Activated naive CD4-positive, alpha-beta T cell treated with anti-CD3 and anti-CD28 coated beads, Interleukin-2, amount 50 U/mL, for 24 hours (primary cell): ENCODE data around the gene MAN1B1.
"Not testable (repeated sequence)": the region's sequence is repeated elsewhere in the genome, so short reads cannot be mapped to it uniquely, and the experiment has no call there.

Source experiments
- H3K27ac Mint-ChIP-seq: one replicate; pipeline ENCODE4 v1.8.0; 2021; ENCODE audit warnings: mild to moderate bottlenecking, mixed read lengths
- H3K27me3 Mint-ChIP-seq: one replicate; pipeline ENCODE4 v1.8.0; 2021; ENCODE audit warnings: mixed read lengths
- H3K36me3 Mint-ChIP-seq: one replicate; pipeline ENCODE4 v1.8.0; 2021; ENCODE audit warnings: mixed read lengths
- H3K4me1 Mint-ChIP-seq: one replicate; pipeline ENCODE4 v1.8.0; 2021; ENCODE audit warnings: mixed read lengths
- H3K4me3 Mint-ChIP-seq: one replicate; pipeline ENCODE4 v1.8.0; 2021; ENCODE audit warnings: mild to moderate bottlenecking, mixed read lengths
- H3K9me3 Mint-ChIP-seq: one replicate; pipeline ENCODE4 v1.8.0; 2021; ENCODE audit warnings: mixed read lengths

MAN1B1 gene

DNA sequence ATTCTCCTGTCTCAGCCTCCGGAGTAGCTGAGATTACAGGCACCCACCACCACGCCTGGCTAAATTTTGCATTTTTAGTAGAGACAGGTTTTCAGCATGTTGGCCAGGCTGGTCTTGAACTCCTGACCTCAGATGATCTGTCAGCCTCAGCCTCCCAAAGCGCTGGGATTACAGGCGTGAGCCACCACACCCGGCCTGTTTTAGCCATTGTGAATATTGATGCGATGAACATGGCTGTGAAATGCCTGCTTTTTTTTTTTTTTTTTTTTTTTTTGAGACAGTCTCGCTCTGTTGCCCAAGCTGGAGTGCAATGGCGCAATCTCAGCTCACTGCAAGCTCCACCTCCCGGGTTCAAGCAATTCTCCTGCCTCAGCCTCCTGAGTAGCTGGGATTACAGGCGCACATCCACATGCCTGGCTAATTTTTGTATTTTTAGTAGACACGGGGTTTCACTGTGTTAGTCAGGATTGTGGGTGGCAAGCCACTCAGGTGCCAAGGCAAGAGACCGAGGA, 31.4 kb downstream of the MAN1B1 start:
- not testable (repeated sequence) for H3K27me3 Mint-ChIP-seq, H3K4me3 Mint-ChIP-seq, H3K27ac Mint-ChIP-seq, H3K9me3 Mint-ChIP-seq, H3K36me3 Mint-ChIP-seq
- H3K4me1 Mint-ChIP-seq: peaks cover 18% of the 10 kb centered on the region

DNA sequence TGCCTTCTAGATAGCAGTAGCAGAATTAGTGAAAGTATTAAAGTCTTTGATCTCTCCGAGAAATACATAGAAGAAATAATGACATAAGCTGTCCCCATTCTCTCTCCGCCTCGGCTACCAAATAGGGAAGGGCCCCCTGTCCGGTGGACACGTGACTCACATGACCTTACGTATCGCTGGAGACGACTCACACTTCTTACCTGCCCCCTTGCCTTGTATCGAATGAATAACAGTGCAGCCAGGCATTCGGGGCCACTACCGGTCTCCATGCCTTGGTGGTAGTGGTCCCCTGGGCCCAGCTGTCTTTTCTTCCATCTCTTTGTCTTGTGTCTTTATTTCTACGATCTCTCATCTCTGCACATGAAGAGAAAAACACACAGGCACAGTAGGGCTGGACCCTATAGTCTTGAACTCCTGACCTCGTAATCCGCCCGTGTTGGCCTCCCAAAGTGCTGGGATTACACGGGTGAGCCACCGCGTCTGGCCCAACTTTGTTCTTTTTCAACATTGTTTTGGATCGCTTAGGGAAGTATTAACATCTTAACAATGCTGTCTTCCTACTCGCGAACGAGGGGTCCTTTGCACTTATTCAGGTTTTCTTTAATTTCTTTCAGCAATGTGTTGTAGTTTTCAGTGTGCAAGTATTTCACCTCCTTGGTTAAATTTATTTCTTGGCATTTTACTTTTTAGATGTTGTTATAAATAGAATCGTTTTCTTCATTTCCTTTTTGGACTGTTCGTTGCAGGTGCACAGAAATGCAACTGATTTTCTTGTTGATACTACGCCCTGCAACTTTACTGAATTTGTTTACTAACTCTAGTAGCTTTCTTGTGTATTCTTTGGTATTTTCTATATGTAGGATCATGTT, 35.4 kb downstream of the MAN1B1 start:
- H3K9me3 Mint-ChIP-seq, H3K27ac Mint-ChIP-seq, H3K4me3 Mint-ChIP-seq, H3K27me3 Mint-ChIP-seq, H3K36me3 Mint-ChIP-seq: not testable (repeated sequence)
- peaks cover 25% of the 10 kb centered on the region for H3K4me1 Mint-ChIP-seq

DNA sequence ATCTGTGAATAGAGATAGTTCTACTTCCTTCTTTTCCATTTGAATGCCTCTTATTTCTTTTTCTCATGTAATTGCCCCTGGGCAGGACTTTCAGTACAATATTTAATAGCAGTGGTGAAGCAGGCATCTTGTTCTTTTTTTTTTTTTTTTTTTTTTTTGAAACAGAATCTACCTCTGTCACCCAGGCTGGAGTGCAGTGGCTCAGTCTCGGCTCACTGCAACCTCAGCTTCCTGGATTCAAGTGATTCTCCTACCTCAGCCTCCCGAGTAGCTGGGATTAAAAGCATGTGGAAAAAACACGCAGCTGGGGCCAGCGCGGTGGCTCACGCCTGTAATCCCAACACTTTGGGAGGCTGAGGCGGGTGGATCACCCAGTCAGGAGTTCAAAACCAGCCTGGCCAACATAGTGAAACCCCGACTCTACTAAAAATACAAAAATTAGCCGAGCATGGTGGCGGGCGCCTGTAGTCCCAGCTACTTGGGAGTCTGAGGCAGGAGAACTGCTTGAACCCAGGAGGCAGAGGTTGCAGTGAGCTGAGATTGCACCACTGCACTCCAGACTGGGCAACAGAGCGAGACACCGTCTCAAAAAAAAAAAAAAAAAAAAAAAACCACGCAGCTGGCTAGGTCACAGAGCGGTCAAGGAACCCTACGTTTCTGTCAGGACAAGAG, 36.1 kb downstream of the MAN1B1 start:
- not testable (repeated sequence) for H3K36me3 Mint-ChIP-seq, H3K4me3 Mint-ChIP-seq, H3K27ac Mint-ChIP-seq, H3K27me3 Mint-ChIP-seq, H3K9me3 Mint-ChIP-seq
- H3K4me1 Mint-ChIP-seq: peaks cover 32% of the 10 kb centered on the region

DNA sequence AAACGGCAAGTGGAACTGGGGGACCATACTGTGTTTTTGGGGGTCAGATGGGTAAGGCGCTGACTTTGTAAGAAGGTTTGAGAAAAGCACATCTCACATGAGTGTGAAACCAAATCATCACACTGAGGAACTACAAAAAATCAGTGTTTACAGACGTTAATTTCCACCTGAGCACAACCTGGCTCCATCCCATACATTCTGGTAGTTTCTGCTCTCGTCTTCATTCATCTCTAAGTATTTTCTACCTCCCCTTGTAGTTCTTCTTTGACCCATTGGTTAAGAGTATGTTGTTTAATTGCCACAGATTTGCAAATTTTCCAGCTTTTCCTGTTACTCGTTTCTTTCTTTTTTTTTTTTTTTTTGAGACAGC, 36.7 kb downstream of the MAN1B1 start:
- no peaks in the 10 kb centered on the region for H3K27me3 Mint-ChIP-seq
- no peaks in the 10 kb centered on the region for H3K36me3 Mint-ChIP-seq
- H3K9me3 Mint-ChIP-seq: no peaks in the 10 kb centered on the region
- no peak overlapping the region for H3K27ac Mint-ChIP-seq
- no peak overlapping the region for H3K4me3 Mint-ChIP-seq
- H3K4me1 Mint-ChIP-seq: peaks cover 37% of the 10 kb centered on the region

DNA sequence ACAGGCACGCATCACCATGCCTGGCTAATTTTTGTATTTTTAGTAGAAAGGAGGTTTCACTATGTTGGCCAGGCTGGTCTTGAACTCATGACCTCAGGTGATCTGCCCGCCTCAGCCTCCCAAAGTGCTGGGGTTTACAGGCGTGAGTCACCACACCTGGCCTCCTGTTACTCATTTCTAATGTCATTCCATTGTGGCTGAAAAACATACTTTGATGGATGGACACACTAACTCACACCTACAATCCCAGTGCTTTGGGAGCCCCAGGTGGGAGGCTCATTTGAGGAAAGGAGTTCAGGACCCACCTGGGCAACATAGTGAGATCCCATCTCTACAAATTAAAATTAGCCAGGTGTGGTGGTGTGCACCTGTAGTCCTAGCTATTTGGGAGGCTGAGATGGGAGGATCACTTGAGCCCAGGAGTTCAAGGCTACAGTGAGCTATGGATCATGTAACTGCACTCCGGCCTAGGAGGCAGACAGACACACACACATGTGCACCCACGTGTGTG, 37.2 kb downstream of the MAN1B1 start:
- H3K27ac Mint-ChIP-seq, H3K27me3 Mint-ChIP-seq, H3K36me3 Mint-ChIP-seq, H3K9me3 Mint-ChIP-seq, H3K4me3 Mint-ChIP-seq: not testable (repeated sequence)
- peaks cover 38% of the 10 kb centered on the region for H3K4me1 Mint-ChIP-seq

DNA sequence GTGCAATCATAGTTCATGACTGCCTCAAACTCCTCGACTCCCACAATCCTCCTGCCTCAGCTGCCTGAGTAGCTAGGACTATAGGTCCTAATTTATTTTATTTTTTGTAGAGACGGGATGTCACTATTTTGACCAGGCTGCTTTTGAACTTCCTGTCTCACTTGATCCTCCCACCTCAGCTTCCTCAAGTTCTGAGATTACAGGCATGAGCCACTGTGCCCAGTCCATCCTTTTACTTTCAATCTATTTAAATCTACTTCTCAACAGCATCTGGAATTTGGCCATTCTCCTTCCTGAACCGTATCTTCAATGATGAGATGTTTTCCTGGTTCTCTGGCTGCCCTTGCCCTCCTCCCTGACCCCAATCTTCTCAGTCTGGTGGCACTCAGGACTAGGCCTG, 40.0 kb downstream of the MAN1B1 start:
- peak overlapping the region; percentile 95 for H3K27ac Mint-ChIP-seq
- H3K27me3 Mint-ChIP-seq: no peaks in the 10 kb centered on the region
- peak overlapping the region; percentile 94 for H3K4me3 Mint-ChIP-seq
- no peaks in the 10 kb centered on the region for H3K9me3 Mint-ChIP-seq
- H3K36me3 Mint-ChIP-seq: no peaks in the 10 kb centered on the region
- H3K4me1 Mint-ChIP-seq: peaks cover 32% of the 10 kb centered on the region

DNA sequence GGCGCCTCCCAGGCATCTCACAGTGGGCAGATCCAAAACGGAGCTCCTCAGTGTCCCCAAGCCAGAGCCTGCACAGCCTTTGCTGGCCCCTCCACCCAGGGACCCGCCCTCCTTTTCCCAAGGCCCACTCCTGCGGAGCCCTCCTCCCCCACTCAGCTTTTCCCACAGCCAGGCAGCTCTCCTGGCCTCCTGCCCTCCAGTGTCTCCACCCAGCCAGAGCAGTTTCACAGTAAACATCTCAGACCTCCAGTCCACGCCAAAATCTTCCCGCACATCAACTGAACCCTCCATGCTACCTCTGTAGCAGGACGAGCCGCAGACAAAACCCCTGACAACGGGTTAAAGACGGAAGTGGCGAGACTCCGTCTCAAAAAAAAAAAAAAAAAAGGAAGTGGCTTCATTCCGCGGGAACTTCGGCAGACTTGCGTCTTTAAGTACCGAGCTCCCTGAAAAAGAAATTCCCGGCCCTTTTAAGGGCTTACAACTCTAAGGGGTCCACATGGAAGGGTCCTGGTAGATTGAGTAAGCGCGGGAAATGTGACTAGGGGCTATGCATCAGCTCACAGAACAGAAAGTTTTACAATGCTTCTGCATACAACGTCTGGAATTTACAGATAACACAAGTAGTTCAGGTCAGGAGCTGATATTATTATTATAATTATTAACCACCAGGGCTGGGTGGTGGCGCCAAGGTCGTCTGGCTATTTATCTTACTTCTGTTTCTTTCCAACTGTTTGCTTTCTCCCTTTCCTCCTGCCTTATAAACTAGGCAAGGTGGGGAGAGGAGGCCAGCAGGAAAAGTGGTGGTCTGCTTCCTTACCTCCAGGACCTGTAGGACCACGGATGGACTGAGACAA, 40.7 kb downstream of the MAN1B1 start:
- Mint-ChIP-seq H3K27me3 (no peaks in the 10 kb centered on the region), H3K27ac (peak overlapping the region; percentile 95), H3K4me3 (peak overlapping the region; percentile 94), H3K9me3 (no peaks in the 10 kb centered on the region), H3K36me3 (no peaks in the 10 kb centered on the region), H3K4me1 (peaks cover 25% of the 10 kb centered on the region)

DNA sequence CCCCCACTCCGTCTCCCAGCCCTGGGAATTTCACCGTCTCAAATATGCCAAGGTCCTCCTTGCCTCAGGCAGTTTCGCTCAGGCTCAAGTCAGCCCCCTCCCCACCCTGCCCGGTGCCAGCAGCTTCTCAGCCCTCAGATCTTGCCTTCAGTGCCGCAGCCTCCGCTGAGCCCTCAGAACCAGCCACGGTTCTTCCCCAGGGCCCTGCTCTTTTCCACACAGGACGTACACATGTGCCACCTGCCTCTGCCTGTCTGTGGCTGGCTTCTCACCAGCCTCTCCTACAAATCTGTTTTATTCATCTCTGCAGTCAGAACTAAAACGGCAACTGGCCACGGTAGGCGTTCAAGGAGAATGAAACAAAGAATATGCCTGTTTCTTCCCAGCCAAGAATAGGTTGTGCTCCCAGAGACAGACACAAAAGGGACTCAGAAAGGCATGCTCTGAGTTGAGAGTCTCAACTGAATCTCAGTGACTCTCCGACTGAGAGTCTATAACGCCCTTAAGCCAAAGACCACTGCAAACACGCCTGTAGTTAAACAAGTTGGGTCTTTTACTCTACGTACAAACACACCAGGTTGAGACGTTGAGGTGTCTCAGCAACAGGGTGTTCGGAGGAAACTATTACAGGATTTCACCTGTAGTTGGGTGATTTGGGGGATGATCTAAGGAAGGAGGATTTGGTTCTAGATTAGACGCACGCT, 41.5 kb downstream of the MAN1B1 start:
- peaks cover 2% of the 10 kb centered on the region for H3K27me3 Mint-ChIP-seq
- peak overlapping the region; percentile 87 for H3K27ac Mint-ChIP-seq

DNA sequence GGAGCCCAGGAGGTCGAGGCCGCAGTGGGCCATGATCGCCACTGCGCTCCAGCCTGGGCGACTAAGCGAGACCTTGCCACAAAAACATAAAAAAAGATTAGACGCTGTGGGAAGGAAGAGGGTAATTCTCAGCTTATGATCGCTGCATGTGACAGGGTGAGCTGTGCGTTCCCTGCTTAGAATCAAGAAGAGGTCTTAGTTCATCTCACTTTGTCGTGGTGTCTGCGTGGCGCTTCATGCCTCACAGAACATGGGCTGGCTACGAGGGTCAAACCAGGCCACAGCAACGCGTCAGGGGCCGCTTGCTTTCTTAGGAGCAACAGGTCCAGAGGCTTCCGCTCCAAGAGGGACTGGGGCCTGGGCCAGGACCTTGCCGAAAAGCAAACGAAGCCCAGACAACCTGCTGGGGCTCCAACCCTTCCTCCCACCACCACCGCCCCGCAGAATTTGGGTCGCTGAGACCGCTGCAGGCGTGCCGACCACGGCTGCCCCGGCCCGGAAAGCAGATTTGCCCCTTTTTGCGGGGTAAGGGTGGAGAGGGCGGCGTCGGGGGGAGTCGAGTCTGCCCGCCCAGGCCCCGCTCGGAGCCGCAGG, 42.2 kb downstream of the MAN1B1 start:
- peak overlapping the region; percentile 87 for H3K27ac Mint-ChIP-seq
- H3K27me3 Mint-ChIP-seq: peaks cover 2% of the 10 kb centered on the region
- no peaks in the 10 kb centered on the region for H3K9me3 Mint-ChIP-seq
- H3K4me3 Mint-ChIP-seq: peak overlapping the region; percentile 94
- H3K4me1 Mint-ChIP-seq: peaks cover 23% of the 10 kb centered on the region
- no peaks in the 10 kb centered on the region for H3K36me3 Mint-ChIP-seq

More for the DNA sequence above, 41.5 kb downstream of the MAN1B1 start:
- no peaks in the 10 kb centered on the region for H3K36me3 Mint-ChIP-seq
- H3K4me1 Mint-ChIP-seq: peaks cover 23% of the 10 kb centered on the region
- H3K4me3 Mint-ChIP-seq: peak overlapping the region; percentile 94
- no peaks in the 10 kb centered on the region for H3K9me3 Mint-ChIP-seq

DNA sequence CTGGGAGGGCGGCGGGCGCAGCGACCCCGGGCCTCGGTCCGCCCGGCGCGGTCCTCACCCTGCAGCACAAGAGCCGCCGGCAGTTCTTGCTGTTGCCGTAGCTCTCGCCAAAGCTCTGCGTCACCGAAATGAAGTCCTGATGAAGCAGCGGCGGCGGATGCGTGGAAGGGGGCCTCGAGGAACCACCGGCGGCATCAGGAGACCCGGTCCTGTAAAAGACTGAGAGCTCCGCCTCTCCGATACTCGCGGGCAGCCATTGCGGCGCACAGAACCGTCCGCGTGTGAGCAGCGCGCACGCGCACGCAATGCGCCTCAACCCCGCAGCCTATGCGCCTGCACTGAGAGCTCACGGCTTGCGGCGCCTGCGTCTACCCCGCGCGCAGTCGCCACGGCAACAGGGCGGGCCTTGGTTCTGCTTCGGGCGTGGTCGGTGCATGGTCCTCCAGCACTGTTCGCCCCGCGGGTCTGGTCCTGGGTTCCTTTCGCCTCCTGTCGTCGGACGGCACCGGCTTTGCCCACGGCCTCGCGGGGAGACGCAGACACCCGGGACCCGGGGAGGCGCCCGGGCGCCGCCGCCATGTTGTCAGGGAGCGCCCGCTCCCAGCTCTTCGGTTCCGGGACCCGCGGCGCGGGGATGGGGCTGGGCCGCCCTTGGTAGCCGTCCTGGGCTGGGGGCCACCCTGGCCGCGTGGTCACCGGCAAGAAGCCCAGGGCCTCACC, 42.8 kb downstream of the MAN1B1 start:
- Mint-ChIP-seq H3K27me3 (peaks cover 2% of the 10 kb centered on the region), H3K4me3 (peak overlapping the region; percentile 94), H3K4me1 (peaks cover 23% of the 10 kb centered on the region), H3K9me3 (no peaks in the 10 kb centered on the region), H3K27ac (peak overlapping the region; percentile 12), H3K36me3 (no peaks in the 10 kb centered on the region)

DNA sequence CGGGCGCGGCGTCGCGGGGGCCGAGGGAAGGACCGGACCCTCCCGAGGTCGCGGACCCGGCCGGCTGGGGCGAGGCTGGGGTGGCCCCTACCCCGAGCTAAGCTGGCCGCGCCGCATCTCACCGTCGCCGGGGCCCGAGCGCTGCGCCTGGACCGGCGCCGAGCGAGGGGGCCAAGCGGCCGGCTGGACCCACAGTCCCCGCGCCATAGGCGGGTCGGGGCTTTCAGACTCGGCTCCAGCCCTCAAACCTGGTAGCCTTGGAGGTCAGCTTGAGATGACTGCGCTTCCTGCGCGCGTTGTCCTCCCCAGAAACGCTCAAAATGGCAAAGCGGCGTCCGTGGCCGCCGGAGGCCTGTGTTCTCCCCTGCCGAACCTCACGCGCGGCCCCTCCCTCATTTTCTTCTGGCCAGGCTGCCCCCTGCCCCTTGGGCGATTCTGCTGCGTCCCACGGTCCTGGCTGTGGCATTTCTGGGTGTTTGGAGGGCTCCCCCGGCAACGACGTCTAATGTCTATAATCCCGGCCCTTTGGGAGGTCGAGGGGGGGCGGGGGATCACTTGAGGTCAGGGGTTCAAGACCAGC, 43.5 kb downstream of the MAN1B1 start:
- H3K27me3 Mint-ChIP-seq: peaks cover 2% of the 10 kb centered on the region
- H3K27ac Mint-ChIP-seq: peak overlapping the region; percentile 68

DNA sequence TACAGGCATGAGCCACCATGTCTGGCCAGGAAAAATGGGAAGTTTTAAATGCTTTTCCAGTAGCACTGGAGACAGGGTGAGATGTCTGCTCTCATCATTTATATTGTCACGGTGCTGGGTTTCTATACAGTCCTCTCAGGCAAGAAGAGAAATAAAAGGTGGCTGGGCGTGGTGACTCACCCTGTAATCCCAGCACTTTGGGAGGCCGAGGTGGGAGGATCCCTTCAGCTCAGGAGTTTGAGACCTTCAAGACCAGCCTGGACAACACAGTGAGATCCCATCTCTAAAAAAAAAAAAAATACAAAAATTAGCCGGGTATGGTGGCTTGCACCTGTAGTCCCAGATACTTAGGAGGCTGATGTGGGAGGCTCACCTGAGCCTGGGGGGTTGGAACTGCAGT, 47.4 kb downstream of the MAN1B1 start:
- Mint-ChIP-seq H3K27me3 (peaks cover 17% of the 10 kb centered on the region), H3K9me3 (no peaks in the 10 kb centered on the region), H3K4me1 (no peaks in the 10 kb centered on the region), H3K27ac (no peak overlapping the region), H3K4me3 (no peak overlapping the region), H3K36me3 (no peaks in the 10 kb centered on the region)

More for the DNA sequence above, 43.5 kb downstream of the MAN1B1 start:
- Mint-ChIP-seq H3K4me1 (peaks cover 23% of the 10 kb centered on the region), H3K4me3 (peak overlapping the region; percentile 82), H3K36me3 (no peaks in the 10 kb centered on the region), H3K9me3 (no peaks in the 10 kb centered on the region)

DNA sequence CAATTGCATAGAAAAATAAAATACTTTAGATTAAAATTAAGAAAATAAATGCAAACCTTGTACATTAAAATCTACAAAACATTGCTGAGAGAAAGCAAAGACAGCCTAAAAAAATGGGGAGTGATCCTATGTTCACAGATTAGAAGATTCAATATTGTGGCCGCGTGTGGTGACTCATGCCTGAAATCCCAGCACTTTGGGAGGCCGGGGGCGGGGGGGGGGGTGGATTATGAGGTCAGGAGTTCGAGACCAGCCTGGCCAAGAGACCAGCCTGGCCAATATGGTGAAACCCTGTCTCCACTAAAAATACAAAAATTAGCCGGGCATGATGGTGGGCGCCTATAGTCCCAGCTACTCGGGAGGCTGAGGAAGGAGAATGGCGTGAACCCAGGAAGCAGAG, 48.4 kb downstream of the MAN1B1 start:
- H3K4me3 Mint-ChIP-seq, H3K4me1 Mint-ChIP-seq, H3K9me3 Mint-ChIP-seq, H3K36me3 Mint-ChIP-seq, H3K27ac Mint-ChIP-seq: not testable (repeated sequence)
- H3K27me3 Mint-ChIP-seq: peaks cover 23% of the 10 kb centered on the region
